Caco-2 (cell line): Measurements from ENCODE around the gene DLG2. TPM values are rescaled to one million over a fixed set of nuclear protein-coding genes. Genes with fewer than 3 reads are reported as not detected.

Experiments
- BruUV-seq: library from RNA; stranded (reverse); fragments of 400-500 nt; replicated peaks from 2 replicates; lab custom pipeline; 2021; lab: Mats Ljungman, UMichigan
- CTCF ChIA-PET: fragments of 300-600 bp; sonication (Branson Sonifier 250); formaldehyde crosslinking; loops from one replicate; lab custom pipeline; 2022; ENCODE audit warnings: antibody characterized with exemption; lab: Charles Lee
- POLR2A ChIA-PET: fragments of 300-600 bp; sonication (Branson Sonifier 250); formaldehyde crosslinking; loops from one replicate; lab custom pipeline; 2022; ENCODE audit warnings: antibody characterized with exemption; lab: Charles Lee
- DNase-seq, 2 experiments: peaks; one replicate each; pipeline versions ENCODE4 v3.0.0 to v3.0.0-alpha.2; 2020 to 2022
- H3K27me3 ChIP-seq: replicated peaks from 2 replicates; pipeline ENCODE4 v1.6.0; 2011; ENCODE audit warnings: low read length; ENCODE audit not compliant: control insufficient read depth, insufficient read depth
- H3K36me3 ChIP-seq: 2 replicates; pipeline ENCODE4 v1.5.1; 2011; ENCODE audit warnings: low read length; ENCODE audit not compliant: control insufficient read depth, insufficient read depth
- H3K4me1 ChIP-seq: fragments of 250-450 bp; sonication (Bioruptor Pico); 2 replicates; pipeline ENCODE4 v1.5.1; 2020; ENCODE audit warnings: mild to moderate bottlenecking
- H3K4me3 ChIP-seq: 2 replicates; pipeline ENCODE4 v1.5.1; 2011; ENCODE audit warnings: low read depth, mild to moderate bottlenecking, control low read depth, low read length
- H3K9me3 ChIP-seq: fragments of 250-450 bp; sonication (Bioruptor Pico); 2 replicates; pipeline ENCODE4 v1.5.1; 2020; ENCODE audit warnings: mild to moderate bottlenecking, moderate library complexity
- H3K27ac Mint-ChIP-seq: one replicate; pipeline ENCODE4 v1.8.0; 2022; ENCODE audit warnings: mixed read lengths; ENCODE audit not compliant: unreplicated experiment
- H3K27me3 Mint-ChIP-seq: one replicate; pipeline ENCODE4 v1.8.0; 2022; ENCODE audit warnings: mixed read lengths; ENCODE audit not compliant: insufficient read depth, unreplicated experiment
- H3K36me3 Mint-ChIP-seq: one replicate; pipeline ENCODE4 v1.8.0; 2022; ENCODE audit warnings: mild to moderate bottlenecking, mixed read lengths; ENCODE audit not compliant: insufficient read depth, unreplicated experiment
- H3K4me1 Mint-ChIP-seq: one replicate; pipeline ENCODE4 v1.8.0; 2022; ENCODE audit warnings: low read depth, mixed read lengths; ENCODE audit not compliant: unreplicated experiment
- H3K4me3 Mint-ChIP-seq: one replicate; pipeline ENCODE4 v1.8.0; 2022; ENCODE audit warnings: mild to moderate bottlenecking, moderate library complexity, mixed read lengths; ENCODE audit not compliant: unreplicated experiment
- H3K9me3 Mint-ChIP-seq: one replicate; pipeline ENCODE4 v1.8.0; 2022; ENCODE audit warnings: mixed read lengths; ENCODE audit not compliant: unreplicated experiment
- intact Hi-C: fragments of 100-400 bp; cut with micrococcal nuclease; formaldehyde crosslinking; loops from one replicate; pipeline ENCODE4 v1.10.0; 2022; ENCODE audit not compliant: unreplicated experiment
- total RNA-seq: library from RNA; stranded (reverse); gene quantifications from 2 replicates; pipeline ENCODE4 v1.2.3, GENCODE V29; 2022
- TF ChIP-seq, protein P1 (sequence below), 2 experiments: fragments of 200-600 bp in 1 of 2; IDR thresholded peaks; 1 replicate in 1 of 2; 2 replicates in 1 of 2; pipeline versions ENCODE4 v1.5.1 to v1.8.0; 2011 to 2022; ENCODE audit warnings: antibody characterized with exemption in 1 of 2, control low read depth in 1 of 2, inconsistent platforms in 1 of 2, low read depth in 1 of 2, low read length in 1 of 2, mild to moderate bottlenecking in 1 of 2, moderate library complexity in 1 of 2; ENCODE audit not compliant: insufficient read depth in 1 of 2, severe bottlenecking in 1 of 2, unreplicated experiment in 1 of 2

DLG2 gene
- total RNA-seq, 1 experiment from 2014 or later = 21.6 TPM

DNA sequence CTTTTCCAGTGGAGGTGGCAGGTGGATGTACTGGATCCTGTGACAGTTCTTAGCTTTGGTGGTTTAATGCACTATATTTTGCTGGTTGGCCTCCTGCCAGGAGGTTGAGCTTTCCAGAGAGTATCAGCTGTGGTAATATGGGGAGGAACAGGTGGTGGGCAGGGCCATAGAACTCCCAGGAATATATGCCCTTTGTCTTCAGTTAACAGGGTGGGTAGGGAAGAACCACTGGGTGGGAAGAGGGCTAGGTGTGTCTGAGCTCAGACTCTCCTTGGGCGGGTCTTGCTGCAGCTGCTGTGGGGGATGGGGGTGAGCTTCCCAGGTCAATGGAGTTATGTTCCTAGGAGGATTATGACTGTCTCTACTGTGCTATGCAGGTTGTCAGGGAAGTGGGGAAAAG is 203.8 kb downstream of the DLG2 start:
- Histone ChIP-seq H3K27me3 (peaks cover 1% of the 10 kb centered on the region; the same call in 1 of the 2 replicates), H3K36me3 (no peaks in the 10 kb centered on the region), H3K4me1 (no peaks in the 10 kb centered on the region), H3K9me3 (peaks cover 4% of the 10 kb centered on the region), H3K4me3 (no peak overlapping the region)
- Mint-ChIP-seq H3K27ac (no peak overlapping the region), H3K4me1 (no peaks in the 10 kb centered on the region), H3K4me3 (no peak overlapping the region), H3K27me3 (peaks cover 14% of the 10 kb centered on the region), H3K36me3 (no peaks in the 10 kb centered on the region), H3K9me3 (no peaks in the 10 kb centered on the region)
- no peak for DNase-seq
- CTCF ChIA-PET = no interaction called here
- no TSS peak for BruUV-seq
- TF ChIP-seq, protein P1, sequence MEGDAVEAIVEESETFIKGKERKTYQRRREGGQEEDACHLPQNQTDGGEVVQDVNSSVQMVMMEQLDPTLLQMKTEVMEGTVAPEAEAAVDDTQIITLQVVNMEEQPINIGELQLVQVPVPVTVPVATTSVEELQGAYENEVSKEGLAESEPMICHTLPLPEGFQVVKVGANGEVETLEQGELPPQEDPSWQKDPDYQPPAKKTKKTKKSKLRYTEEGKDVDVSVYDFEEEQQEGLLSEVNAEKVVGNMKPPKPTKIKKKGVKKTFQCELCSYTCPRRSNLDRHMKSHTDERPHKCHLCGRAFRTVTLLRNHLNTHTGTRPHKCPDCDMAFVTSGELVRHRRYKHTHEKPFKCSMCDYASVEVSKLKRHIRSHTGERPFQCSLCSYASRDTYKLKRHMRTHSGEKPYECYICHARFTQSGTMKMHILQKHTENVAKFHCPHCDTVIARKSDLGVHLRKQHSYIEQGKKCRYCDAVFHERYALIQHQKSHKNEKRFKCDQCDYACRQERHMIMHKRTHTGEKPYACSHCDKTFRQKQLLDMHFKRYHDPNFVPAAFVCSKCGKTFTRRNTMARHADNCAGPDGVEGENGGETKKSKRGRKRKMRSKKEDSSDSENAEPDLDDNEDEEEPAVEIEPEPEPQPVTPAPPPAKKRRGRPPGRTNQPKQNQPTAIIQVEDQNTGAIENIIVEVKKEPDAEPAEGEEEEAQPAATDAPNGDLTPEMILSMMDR (IDR thresholded peaks at IDR 0.05; ENCODE audit: insufficient read depth in 1 of 2, low read depth in 1 of 2, low read length in 1 of 2, severe bottlenecking in 1 of 2, unreplicated experiment in 1 of 2) = no peak
- intact Hi-C loops = no loop called here
- POLR2A ChIA-PET = no interaction called here

DNA sequence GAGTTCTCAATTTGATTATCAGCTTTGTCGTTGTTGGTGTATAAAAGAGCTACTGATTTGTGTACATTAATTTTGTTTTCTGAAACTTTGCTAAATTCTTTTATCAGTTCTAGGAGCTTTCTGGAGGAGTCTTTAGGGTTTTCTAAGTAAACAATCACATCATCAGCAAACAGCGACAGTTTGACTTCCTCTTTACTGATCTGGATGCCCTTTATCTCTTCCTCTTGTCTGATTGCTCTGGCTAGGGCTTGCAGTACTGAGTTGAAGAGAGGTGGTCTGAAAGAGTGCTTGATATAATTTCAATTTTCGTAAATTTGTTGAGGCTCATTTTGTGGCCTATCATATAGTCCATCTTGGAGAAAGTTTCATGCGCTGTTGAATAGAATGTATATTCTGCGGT is 213.0 kb downstream of the DLG2 start:
- H3K4me1 ChIP-seq = no peaks in the 10 kb centered on the region
- H3K36me3 ChIP-seq = no peaks in the 10 kb centered on the region
- ChIA-PET CTCF (no interaction called here), POLR2A (no interaction called here)
- Mint-ChIP-seq H3K27me3 (peaks cover 10% of the 10 kb centered on the region), H3K36me3 (no peaks in the 10 kb centered on the region), H3K4me3 (no peak overlapping the region), H3K27ac (no peak overlapping the region), H3K9me3 (no peaks in the 10 kb centered on the region), H3K4me1 (no peaks in the 10 kb centered on the region)
- intact Hi-C loops = no loop called here
- H3K4me3 ChIP-seq = no peak overlapping the region
- no peaks in the 10 kb centered on the region for H3K27me3 ChIP-seq
- DNase-seq = no peak
- no peaks in the 10 kb centered on the region for H3K9me3 ChIP-seq
- TF ChIP-seq, protein P1 (IDR thresholded peaks at IDR 0.05; ENCODE audit: insufficient read depth in 1 of 2, low read depth in 1 of 2, low read length in 1 of 2, severe bottlenecking in 1 of 2, unreplicated experiment in 1 of 2) = no peak
- BruUV-seq = no TSS peak

DNA sequence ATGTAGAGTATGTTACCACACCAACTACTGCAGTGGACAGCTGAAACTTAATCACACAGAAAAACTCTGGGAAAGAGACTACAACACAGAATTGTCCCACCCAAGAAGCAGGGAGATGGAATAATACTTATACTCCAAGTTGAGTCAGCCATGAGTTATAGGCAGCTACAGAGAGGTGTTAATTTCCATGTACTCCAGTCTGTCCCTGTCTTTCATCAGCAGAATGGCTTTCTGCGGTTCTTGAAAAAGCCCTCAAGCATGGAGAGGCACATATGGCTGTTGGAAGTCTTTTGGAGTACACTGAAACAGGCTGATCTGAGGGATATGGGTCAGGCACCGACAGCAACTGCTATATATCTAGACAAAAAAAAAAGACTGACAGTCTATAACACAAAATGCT is 219.5 kb downstream of the DLG2 start:
- H3K4me1 ChIP-seq = no peaks in the 10 kb centered on the region
- no peak for DNase-seq
- no peaks in the 10 kb centered on the region for H3K9me3 ChIP-seq
- TF ChIP-seq, protein P1 (IDR thresholded peaks at IDR 0.05; ENCODE audit: insufficient read depth in 1 of 2, low read depth in 1 of 2, low read length in 1 of 2, severe bottlenecking in 1 of 2, unreplicated experiment in 1 of 2) = no peak
- no peak overlapping the region for H3K4me3 ChIP-seq
- no peaks in the 10 kb centered on the region for H3K36me3 Mint-ChIP-seq
- H3K27me3 Mint-ChIP-seq = peaks cover 13% of the 10 kb centered on the region
- no TSS peak for BruUV-seq
- H3K36me3 ChIP-seq = no peaks in the 10 kb centered on the region
- H3K9me3 Mint-ChIP-seq = no peaks in the 10 kb centered on the region
- H3K27me3 ChIP-seq = no peaks in the 10 kb centered on the region
- no peak overlapping the region for H3K4me3 Mint-ChIP-seq
- POLR2A ChIA-PET = no interaction called here
- H3K27ac Mint-ChIP-seq = no peak overlapping the region
- intact Hi-C loops = no loop called here
- H3K4me1 Mint-ChIP-seq = no peaks in the 10 kb centered on the region
- CTCF ChIA-PET = no interaction called here
